HCT116 (cell line): Measurements from ENCODE around the gene KIAA2012.

Experiments used
- POLR2A ChIP-seq: IDR thresholded peaks from 2 replicates; pipeline ENCODE4 v1.7.0; 2011; ENCODE audit warnings: borderline replicate concordance; ENCODE audit not compliant: insufficient read depth, insufficient read length; ENCODE audit errors: extremely low read depth
- RAD21 ChIP-seq: IDR thresholded peaks from 2 replicates; pipeline ENCODE4 v1.6.1; 2012; ENCODE audit warnings: low read depth, mild to moderate bottlenecking
- SRF ChIP-seq: IDR thresholded peaks from 2 replicates; pipeline ENCODE4 v1.6.1; 2012; ENCODE audit warnings: low read depth
- ZFX ChIP-seq: fragments of 450-650 bp; IDR thresholded peaks from 2 replicates; pipeline ENCODE4 v1.6.1; 2017

- TF ChIP-seq SRF, result no peak
- no peak for TF ChIP-seq POLR2A
- no peak for TF ChIP-seq RAD21
- no peak for TF ChIP-seq ZFX
Measured at GRCh38 chr2:202071107-202071506, 1.9 kb upstream of the KIAA2012 start.
